Measurements from ENCODE around the gene FAM53B.

DNA sequence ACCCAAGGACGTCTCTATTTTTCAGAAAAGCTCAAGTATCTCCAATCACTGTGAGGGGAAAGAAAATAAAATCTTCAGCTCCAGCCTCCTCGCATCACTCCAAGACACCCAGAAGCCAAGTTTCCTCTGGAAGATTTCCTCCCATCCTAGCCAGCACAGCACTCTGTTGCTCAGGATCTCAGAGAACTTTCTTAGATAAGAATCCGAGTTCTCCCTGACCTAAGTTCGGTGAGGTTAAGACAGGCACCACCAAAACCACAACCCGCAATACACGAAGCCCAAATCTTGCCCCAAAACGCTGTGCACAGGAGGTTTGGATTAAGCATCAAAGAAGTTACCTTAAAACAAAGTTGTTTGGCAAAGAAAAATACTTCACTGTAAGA is 4.2 kb downstream of the FAM53B start:
- no peak for TF ChIP-seq GATA3 (IDR thresholded peaks at IDR 0.05; ENCODE audit: low read depth, low read length)
- no peak for TF ChIP-seq GATA2 (IDR thresholded peaks at IDR 0.05; ENCODE audit: low read depth, low read length)

All from SH-SY5Y (cell line).